ENCODE results near the gene OTOGL.

The OTOGL gene

DNA sequence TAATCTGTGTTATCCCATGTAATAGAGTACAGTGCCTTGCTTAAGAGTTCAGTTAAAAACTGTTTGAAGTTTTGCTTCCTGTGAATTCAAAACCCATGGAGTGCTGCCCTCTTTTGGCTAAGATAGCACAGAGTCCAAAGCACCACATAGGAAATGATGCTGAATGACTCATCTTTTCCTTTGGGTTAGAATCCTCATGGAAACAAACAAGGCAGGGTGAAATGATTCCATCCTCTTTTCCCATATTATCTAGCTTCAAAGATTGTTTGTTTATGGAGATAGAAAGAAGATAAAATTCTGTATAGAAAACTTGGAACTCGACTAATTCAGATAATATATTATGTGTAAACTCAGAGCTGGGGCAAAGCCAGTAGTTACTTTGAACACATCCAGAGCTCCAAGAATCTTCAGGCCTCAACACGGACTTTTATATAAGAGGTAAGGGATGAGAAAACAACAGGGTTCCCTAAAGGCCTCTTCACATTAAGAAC, 87.4 kb downstream of the OTOGL start (continued):
- no peak for TF ChIP-seq ZNF776 (tag by site-specific recombination; IDR thresholded peaks at IDR 0.05; ENCODE audit: borderline replicate concordance)
- no peak for TF ChIP-seq ZNF747 (tag by site-specific recombination; IDR thresholded peaks at IDR 0.05)
- TF ChIP-seq ZNF48 (tag by site-specific recombination; IDR thresholded peaks at IDR 0.05) = no peak
- TF ChIP-seq, protein P1, sequence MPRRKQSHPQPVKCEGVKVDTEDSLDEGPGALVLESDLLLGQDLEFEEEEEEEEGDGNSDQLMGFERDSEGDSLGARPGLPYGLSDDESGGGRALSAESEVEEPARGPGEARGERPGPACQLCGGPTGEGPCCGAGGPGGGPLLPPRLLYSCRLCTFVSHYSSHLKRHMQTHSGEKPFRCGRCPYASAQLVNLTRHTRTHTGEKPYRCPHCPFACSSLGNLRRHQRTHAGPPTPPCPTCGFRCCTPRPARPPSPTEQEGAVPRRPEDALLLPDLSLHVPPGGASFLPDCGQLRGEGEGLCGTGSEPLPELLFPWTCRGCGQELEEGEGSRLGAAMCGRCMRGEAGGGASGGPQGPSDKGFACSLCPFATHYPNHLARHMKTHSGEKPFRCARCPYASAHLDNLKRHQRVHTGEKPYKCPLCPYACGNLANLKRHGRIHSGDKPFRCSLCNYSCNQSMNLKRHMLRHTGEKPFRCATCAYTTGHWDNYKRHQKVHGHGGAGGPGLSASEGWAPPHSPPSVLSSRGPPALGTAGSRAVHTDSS (tag by site-specific recombination; IDR thresholded peaks at IDR 0.05) = 0 out of 2 replicates have a peak, but pooled peaks have one; percentile 13
- TF ChIP-seq, protein P2, sequence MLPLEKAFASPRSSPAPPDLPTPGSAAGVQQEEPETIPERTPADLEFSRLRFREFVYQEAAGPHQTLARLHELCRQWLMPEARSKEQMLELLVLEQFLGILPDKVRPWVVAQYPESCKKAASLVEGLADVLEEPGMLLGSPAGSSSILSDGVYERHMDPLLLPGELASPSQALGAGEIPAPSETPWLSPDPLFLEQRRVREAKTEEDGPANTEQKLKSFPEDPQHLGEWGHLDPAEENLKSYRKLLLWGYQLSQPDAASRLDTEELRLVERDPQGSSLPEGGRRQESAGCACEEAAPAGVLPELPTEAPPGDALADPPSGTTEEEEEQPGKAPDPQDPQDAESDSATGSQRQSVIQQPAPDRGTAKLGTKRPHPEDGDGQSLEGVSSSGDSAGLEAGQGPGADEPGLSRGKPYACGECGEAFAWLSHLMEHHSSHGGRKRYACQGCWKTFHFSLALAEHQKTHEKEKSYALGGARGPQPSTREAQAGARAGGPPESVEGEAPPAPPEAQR (tag by site-specific recombination; IDR thresholded peaks at IDR 0.05) = no peak
- TF ChIP-seq, protein P3, sequence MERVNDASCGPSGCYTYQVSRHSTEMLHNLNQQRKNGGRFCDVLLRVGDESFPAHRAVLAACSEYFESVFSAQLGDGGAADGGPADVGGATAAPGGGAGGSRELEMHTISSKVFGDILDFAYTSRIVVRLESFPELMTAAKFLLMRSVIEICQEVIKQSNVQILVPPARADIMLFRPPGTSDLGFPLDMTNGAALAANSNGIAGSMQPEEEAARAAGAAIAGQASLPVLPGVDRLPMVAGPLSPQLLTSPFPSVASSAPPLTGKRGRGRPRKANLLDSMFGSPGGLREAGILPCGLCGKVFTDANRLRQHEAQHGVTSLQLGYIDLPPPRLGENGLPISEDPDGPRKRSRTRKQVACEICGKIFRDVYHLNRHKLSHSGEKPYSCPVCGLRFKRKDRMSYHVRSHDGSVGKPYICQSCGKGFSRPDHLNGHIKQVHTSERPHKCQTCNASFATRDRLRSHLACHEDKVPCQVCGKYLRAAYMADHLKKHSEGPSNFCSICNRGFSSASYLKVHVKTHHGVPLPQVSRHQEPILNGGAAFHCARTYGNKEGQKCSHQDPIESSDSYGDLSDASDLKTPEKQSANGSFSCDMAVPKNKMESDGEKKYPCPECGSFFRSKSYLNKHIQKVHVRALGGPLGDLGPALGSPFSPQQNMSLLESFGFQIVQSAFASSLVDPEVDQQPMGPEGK (tag by site-specific recombination; IDR thresholded peaks at IDR 0.05) = no peak
- TF ChIP-seq MYNN (tag by site-specific recombination; IDR thresholded peaks at IDR 0.05; ENCODE audit: borderline replicate concordance) = peak; percentile 56; the same call in 1 of the 2 replicates
- TF ChIP-seq ZNF292 (tag by site-specific recombination; IDR thresholded peaks at IDR 0.05; ENCODE audit: borderline replicate concordance, low read depth) = no peak
- no peak for TF ChIP-seq MEIS1 (CRISPR knock-in tag; IDR thresholded peaks at IDR 0.05; ENCODE audit: borderline replicate concordance)
- TF ChIP-seq ZNF600 (tag by site-specific recombination; IDR thresholded peaks at IDR 0.05) = peak; percentile 70
- peak; percentile 58; the same call in 1 of the 2 replicates for TF ChIP-seq TRIM28 (IDR thresholded peaks at IDR 0.05; ENCODE audit: borderline replicate concordance, low read length)
- TF ChIP-seq HOXA7 (CRISPR knock-in tag; IDR thresholded peaks at IDR 0.05; ENCODE audit: borderline replicate concordance) = no peak
- TF ChIP-seq ZNF670 (tag by site-specific recombination; IDR thresholded peaks at IDR 0.05; ENCODE audit: low read depth) = no peak
- TF ChIP-seq, protein P4, sequence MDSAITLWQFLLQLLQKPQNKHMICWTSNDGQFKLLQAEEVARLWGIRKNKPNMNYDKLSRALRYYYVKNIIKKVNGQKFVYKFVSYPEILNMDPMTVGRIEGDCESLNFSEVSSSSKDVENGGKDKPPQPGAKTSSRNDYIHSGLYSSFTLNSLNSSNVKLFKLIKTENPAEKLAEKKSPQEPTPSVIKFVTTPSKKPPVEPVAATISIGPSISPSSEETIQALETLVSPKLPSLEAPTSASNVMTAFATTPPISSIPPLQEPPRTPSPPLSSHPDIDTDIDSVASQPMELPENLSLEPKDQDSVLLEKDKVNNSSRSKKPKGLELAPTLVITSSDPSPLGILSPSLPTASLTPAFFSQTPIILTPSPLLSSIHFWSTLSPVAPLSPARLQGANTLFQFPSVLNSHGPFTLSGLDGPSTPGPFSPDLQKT (IDR thresholded peaks at IDR 0.05; ENCODE audit: borderline replicate concordance, low read depth, low read length) = no peak
- TF ChIP-seq ZNF701 (tag by site-specific recombination; IDR thresholded peaks at IDR 0.05) = no peak
- no peak for TF ChIP-seq SCRT2 (tag by site-specific recombination; IDR thresholded peaks at IDR 0.05)
- TF ChIP-seq ZNF211 (tag by site-specific recombination; IDR thresholded peaks at IDR 0.05; ENCODE audit: low read depth) = no peak
- peak; percentile 13; the same call in 1 of the 2 replicates for TF ChIP-seq OSR2 (tag by site-specific recombination; IDR thresholded peaks at IDR 0.05)
- no peak; the same call in 1 of the 2 replicates for TF ChIP-seq ZBTB21 (tag by site-specific recombination; IDR thresholded peaks at IDR 0.05)
- TF ChIP-seq, protein P5, sequence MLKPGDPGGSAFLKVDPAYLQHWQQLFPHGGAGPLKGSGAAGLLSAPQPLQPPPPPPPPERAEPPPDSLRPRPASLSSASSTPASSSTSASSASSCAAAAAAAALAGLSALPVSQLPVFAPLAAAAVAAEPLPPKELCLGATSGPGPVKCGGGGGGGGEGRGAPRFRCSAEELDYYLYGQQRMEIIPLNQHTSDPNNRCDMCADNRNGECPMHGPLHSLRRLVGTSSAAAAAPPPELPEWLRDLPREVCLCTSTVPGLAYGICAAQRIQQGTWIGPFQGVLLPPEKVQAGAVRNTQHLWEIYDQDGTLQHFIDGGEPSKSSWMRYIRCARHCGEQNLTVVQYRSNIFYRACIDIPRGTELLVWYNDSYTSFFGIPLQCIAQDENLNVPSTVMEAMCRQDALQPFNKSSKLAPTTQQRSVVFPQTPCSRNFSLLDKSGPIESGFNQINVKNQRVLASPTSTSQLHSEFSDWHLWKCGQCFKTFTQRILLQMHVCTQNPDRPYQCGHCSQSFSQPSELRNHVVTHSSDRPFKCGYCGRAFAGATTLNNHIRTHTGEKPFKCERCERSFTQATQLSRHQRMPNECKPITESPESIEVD (tag by site-specific recombination; IDR thresholded peaks at IDR 0.05) = peak; percentile 78
- TF ChIP-seq ZBTB20 (tag by site-specific recombination; IDR thresholded peaks at IDR 0.05) = no peak; the same call in 1 of the 2 replicates
- TF ChIP-seq ZBTB7A (tag by site-specific recombination; IDR thresholded peaks at IDR 0.05; ENCODE audit: low read depth) = no peak
- TF ChIP-seq ZNF202 (tag by site-specific recombination; IDR thresholded peaks at IDR 0.05; ENCODE audit: borderline replicate concordance) = no peak
- TF ChIP-seq, protein P6, sequence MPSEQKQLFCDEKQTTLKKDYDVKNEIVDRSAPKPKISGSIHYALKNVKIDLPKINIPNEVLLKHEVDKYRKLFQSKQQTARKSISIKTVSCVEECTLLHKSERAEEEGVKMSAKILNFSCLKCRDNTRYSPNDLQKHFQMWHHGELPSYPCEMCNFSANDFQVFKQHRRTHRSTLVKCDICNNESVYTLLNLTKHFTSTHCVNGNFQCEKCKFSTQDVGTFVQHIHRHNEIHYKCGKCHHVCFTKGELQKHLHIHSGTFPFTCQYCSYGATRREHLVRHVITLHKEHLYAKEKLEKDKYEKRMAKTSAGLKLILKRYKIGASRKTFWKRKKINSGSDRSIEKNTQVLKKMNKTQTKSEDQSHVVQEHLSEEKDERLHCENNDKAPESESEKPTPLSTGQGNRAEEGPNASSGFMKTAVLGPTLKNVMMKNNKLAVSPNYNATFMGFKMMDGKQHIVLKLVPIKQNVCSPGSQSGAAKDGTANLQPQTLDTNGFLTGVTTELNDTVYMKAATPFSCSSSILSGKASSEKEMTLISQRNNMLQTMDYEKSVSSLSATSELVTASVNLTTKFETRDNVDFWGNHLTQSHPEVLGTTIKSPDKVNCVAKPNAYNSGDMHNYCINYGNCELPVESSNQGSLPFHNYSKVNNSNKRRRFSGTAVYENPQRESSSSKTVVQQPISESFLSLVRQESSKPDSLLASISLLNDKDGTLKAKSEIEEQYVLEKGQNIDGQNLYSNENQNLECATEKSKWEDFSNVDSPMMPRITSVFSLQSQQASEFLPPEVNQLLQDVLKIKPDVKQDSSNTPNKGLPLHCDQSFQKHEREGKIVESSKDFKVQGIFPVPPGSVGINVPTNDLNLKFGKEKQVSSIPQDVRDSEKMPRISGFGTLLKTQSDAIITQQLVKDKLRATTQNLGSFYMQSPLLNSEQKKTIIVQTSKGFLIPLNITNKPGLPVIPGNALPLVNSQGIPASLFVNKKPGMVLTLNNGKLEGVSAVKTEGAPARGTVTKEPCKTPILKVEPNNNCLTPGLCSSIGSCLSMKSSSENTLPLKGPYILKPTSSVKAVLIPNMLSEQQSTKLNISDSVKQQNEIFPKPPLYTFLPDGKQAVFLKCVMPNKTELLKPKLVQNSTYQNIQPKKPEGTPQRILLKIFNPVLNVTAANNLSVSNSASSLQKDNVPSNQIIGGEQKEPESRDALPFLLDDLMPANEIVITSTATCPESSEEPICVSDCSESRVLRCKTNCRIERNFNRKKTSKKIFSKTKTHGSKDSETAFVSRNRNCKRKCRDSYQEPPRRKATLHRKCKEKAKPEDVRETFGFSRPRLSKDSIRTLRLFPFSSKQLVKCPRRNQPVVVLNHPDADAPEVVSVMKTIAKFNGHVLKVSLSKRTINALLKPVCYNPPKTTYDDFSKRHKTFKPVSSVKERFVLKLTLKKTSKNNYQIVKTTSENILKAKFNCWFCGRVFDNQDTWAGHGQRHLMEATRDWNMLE (tag by site-specific recombination; conservative IDR thresholded peaks at IDR 0.05; ENCODE audit: low read depth) = peak; percentile 64
- TF ChIP-seq ZNF140 (tag by site-specific recombination; IDR thresholded peaks at IDR 0.05) = no peak
- peak; percentile 88 for TF ChIP-seq ZSCAN30 (tag by site-specific recombination; IDR thresholded peaks at IDR 0.05)
